BLaER1 treated with 17β-estradiol and CSF1 and Interleukin-3, amounts not matched to agents 10 nM and 100 nM (cell line): ENCODE results near the gene ARAP3.

Experiments used
- H3K27ac ChIP-seq, 11 experiments: shearing (Covaris generic); formaldehyde crosslinking; 2 replicates each; pipeline ENCODE4 v1.8.1; 2022
- H3K27me3 ChIP-seq, 11 experiments: shearing (Covaris generic); formaldehyde crosslinking; 2 replicates each; pipeline ENCODE4 v1.8.1; 2022
- H3K36me3 ChIP-seq, 11 experiments: shearing (Covaris generic); formaldehyde crosslinking; 2 replicates each; pipeline ENCODE4 v1.8.1; 2022
- H3K4me1 ChIP-seq, 10 experiments: shearing (Covaris generic); formaldehyde crosslinking; 2 replicates each; pipeline ENCODE4 v1.8.1; 2022
- H3K4me2 ChIP-seq, 11 experiments: shearing (Covaris generic); formaldehyde crosslinking; 2 replicates each; pipeline ENCODE4 v1.8.1; 2022
- H3K4me3 ChIP-seq, 10 experiments: shearing (Covaris generic); formaldehyde crosslinking; 2 replicates each; pipeline ENCODE4 v1.8.1; 2022
- H3K9ac ChIP-seq, 11 experiments: shearing (Covaris generic); formaldehyde crosslinking; 2 replicates each; pipeline ENCODE4 v1.8.1; 2022
- H3K9me3 ChIP-seq, 11 experiments: shearing (Covaris generic); formaldehyde crosslinking; replicated peaks in 1 of 11; 2 replicates each; pipeline ENCODE4 v1.8.1; 2022
- H4K20me1 ChIP-seq, 11 experiments: shearing (Covaris generic); formaldehyde crosslinking; 2 replicates each; pipeline ENCODE4 v1.8.1; 2022
- Cebpa-rat ChIP-seq, 11 experiments: shearing (Covaris generic); IDR thresholded peaks; 2 replicates each; pipeline ENCODE4 v1.8.1; 2022

Gene ARAP3

DNA sequence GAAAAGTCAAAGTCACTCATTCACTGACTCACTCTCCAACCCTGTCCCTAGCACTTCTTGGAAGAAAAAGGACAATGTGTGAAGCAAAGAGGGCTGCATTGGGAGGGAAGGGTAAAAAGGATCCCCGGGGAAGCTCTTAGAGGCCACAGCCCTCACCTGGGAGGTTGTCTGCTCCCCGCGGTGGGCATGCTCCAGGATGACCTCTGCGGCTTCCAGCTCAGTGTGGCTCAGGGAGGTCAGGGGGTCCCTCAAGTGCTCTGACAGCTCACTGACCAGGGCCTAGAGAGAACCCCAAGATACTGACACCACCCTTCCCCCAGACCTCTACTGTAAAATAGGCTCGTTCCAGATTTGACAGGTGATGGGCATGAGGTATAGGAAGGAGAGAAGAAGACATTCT is 34.8 kb downstream of the ARAP3 start:
- no peaks in the 10 kb centered on the region for H3K27me3 ChIP-seq
- H3K4me1 ChIP-seq = peaks cover 22 to 50% (median 45%) of the 10 kb centered on the region in 10 experiments
- peaks cover 37 to 67% (median 50%) of the 10 kb centered on the region in 11 experiments for H3K36me3 ChIP-seq
- H3K9ac ChIP-seq = no peak overlapping the region
- TF ChIP-seq Cebpa-rat (IDR thresholded peaks at IDR 0.05) = no peak
- no peak overlapping the region for H3K4me2 ChIP-seq
- peaks cover 0 to 53% (median 0%) of the 10 kb centered on the region in 11 experiments; a peak in 5 of 22 replicates for H4K20me1 ChIP-seq
- H3K9me3 ChIP-seq = no peaks in the 10 kb centered on the region
- no peak overlapping the region for H3K27ac ChIP-seq
- no peak overlapping the region for H3K4me3 ChIP-seq

DNA sequence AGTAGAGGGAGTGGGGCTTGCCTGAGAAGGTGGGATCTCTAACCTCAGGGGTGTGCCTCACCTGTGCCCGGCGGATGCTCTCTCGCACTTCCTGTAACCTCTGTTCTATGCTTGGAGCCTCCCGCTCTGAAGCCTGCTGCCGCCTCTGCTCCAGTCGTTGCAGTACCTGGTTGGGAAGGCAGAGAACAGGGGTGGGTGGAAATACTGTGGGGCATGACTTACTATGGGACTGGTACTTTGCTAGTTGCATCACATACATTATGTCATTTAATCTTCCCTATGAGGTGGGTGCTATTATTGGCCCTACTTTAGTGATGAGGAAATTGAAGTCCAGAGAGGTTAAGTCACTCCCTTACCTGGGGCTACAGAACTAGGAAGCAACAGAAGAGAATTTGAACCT is 36.0 kb downstream of the ARAP3 start:
- Histone ChIP-seq H3K9ac (peak overlapping the region in 2 of 11 experiments; percentile 23 to 39; a peak in 1 of 22 replicates), H3K36me3 (peaks cover 44 to 79% (median 60%) of the 10 kb centered on the region in 11 experiments), H4K20me1 (peaks cover 0 to 60% (median 0%) of the 10 kb centered on the region in 11 experiments; a peak in 6 of 22 replicates)

DNA sequence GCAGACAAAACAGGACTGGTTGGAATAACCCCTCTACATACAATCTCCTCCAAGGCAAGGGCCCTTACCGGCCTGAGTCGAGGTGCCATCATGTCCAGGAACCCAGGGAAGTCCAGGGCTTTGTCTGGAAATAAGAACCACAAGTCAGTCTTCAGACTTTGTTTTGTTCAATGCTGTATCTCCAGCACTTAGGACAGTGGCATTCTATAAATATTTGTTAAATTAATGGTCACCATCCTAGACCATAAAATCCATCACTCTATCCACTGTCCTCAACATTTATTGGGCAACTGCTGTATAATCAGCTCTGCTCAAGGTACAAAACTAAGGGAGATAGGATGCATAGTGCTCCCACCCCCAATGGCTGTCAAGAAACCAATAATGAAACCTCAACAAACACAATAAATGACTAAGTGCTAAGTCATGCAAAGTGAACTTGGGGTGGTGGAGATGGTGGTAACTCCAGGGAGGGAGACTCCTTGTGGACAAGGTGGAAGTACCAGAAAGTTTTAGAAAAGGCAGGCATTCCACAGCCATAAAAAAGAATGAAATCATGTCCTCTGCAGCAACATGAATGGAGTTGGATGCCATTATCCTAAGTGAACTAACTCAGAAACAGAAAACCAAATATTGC is 40.3 kb downstream of the ARAP3 start:
- no peak for TF ChIP-seq Cebpa-rat (IDR thresholded peaks at IDR 0.05)
- H3K27ac ChIP-seq = peak overlapping the region in 3 of 11 experiments; percentile 6 to 43 (median 42); a peak in 3 of 22 replicates

More for the DNA sequence above, 36.0 kb downstream of the ARAP3 start:
- H3K4me3 ChIP-seq = no peak overlapping the region
- peaks cover 14 to 55% (median 44%) of the 10 kb centered on the region in 10 experiments for H3K4me1 ChIP-seq
- TF ChIP-seq Cebpa-rat (IDR thresholded peaks at IDR 0.05) = no peak
- no peaks in the 10 kb centered on the region for H3K9me3 ChIP-seq
- no peak overlapping the region for H3K27ac ChIP-seq
- H3K4me2 ChIP-seq = peak overlapping the region in 7 of 11 experiments; percentile 13 to 41 (median 27); a peak in 10 of 22 replicates
- no peaks in the 10 kb centered on the region for H3K27me3 ChIP-seq

DNA sequence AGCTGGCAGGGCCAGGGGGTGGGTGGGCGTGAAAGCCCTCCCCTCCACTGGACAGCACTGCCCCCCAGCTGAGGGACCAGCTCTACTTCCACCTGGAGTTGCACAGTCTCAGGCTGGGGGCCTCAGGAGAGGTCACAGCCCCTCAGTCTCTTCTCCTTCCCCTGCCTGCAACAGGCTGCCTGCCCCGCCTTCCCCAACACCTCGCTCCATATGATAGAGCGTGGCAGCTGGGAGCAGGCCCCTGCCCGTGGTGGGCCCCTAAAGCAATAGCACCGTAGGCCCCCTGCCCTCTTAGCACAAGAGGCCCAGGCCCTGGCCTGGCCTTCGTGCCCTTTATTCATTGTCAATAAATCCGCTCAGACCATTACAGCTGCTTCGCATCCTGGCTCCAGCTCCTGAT is 41.3 kb downstream of the ARAP3 start:
- Histone ChIP-seq H3K27ac (no peak overlapping the region), H3K27me3 (no peaks in the 10 kb centered on the region), H3K4me3 (no peak overlapping the region), H3K4me2 (peak overlapping the region in 2 of 11 experiments; percentile 8 to 22; a peak in 1 of 22 replicates), H3K36me3 (peaks cover 34 to 70% (median 54%) of the 10 kb centered on the region in 11 experiments), H3K9ac (no peak overlapping the region), H3K9me3 (no peaks in the 10 kb centered on the region), H3K4me1 (peaks cover 24 to 79% (median 57%) of the 10 kb centered on the region in 10 experiments), H4K20me1 (peaks cover 3 to 67% (median 6%) of the 10 kb centered on the region in 11 experiments; a peak in 15 of 22 replicates)
- no peak for TF ChIP-seq Cebpa-rat (IDR thresholded peaks at IDR 0.05)

More for the DNA sequence above, 40.3 kb downstream of the ARAP3 start:
- Histone ChIP-seq H3K9me3 (no peaks in the 10 kb centered on the region), H4K20me1 (peaks cover 0 to 69% (median 0%) of the 10 kb centered on the region in 11 experiments; a peak in 6 of 22 replicates), H3K27me3 (no peaks in the 10 kb centered on the region), H3K36me3 (peaks cover 44 to 80% (median 64%) of the 10 kb centered on the region in 11 experiments), H3K4me1 (peaks cover 29 to 79% (median 55%) of the 10 kb centered on the region in 10 experiments), H3K4me3 (no peak overlapping the region), H3K4me2 (peak overlapping the region in 2 of 11 experiments; percentile 24 to 71; a peak in 3 of 22 replicates), H3K9ac (no peak overlapping the region)

DNA sequence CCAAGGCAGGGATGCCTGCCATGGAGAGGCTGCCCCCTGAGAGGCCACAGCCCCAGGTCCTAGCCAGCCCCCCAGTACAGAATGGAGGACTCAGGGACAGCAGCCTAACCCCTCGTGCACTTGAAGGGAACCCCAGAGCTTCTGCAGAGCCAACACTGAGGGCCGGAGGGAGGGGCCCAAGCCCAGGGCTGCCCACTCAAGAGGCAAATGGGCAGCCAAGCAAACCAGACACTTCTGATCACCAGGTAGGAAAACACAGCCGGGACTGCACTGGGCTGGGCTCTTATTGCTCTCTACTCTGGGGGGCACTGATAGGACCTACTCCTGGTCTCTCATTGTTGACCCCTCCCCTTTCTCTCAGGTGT is 42.0 kb downstream of the ARAP3 start:
- H3K4me3 ChIP-seq = no peak overlapping the region
- H3K4me2 ChIP-seq = peak overlapping the region in 4 of 11 experiments; percentile 8 to 96 (median 21); a peak in 4 of 22 replicates
- no peak overlapping the region for H3K27ac ChIP-seq
- H4K20me1 ChIP-seq = peaks cover 8 to 65% (median 13%) of the 10 kb centered on the region in 11 experiments; a peak in 18 of 22 replicates
- H3K36me3 ChIP-seq = peaks cover 27 to 66% (median 48%) of the 10 kb centered on the region in 11 experiments
- peaks cover 27 to 83% (median 62%) of the 10 kb centered on the region in 10 experiments for H3K4me1 ChIP-seq
- TF ChIP-seq Cebpa-rat (IDR thresholded peaks at IDR 0.05) = no peak
- no peaks in the 10 kb centered on the region for H3K27me3 ChIP-seq
- H3K9me3 ChIP-seq = no peaks in the 10 kb centered on the region
- no peak overlapping the region for H3K9ac ChIP-seq

DNA sequence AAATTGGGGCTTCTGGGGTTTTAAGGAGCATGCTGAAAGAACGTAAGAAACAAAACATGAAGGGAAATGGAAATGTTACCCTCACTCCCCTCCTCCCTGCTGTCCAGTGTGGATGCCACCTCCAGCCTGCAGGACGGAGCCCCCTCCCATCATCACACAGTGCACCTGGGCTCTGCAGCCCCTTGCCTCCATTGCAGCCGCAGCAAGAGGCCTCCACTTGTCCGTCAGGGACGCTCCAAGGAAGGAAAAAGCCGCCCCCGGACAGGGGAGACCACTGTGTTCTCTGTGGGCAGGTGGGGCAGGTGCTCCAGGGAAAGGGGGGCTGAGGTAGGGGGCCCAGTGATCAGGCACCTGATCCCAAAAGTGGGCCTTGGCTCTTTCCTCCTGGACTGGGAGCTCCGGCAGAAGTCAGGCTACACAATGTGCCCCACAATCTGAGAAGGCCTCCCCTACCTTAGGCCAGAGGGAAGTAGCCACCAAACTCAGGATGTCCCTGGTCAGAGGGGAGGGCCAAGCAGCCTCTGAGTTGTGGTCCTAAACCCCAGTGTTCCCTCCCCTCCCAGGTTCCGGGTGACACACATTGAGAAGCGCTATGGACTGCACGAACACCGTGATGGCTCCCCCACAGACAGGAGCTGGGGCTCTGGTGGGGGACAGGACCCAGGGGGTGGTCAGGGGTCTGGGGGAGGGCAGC is 42.5 kb downstream of the ARAP3 start:
- H3K4me2 ChIP-seq = peak overlapping the region in 5 of 11 experiments; percentile 30 to 98 (median 95); a peak in 5 of 22 replicates
- no peaks in the 10 kb centered on the region for H3K27me3 ChIP-seq
- H3K36me3 ChIP-seq = peaks cover 22 to 66% (median 48%) of the 10 kb centered on the region in 11 experiments; a peak in 21 of 22 replicates
- peaks cover 13 to 66% (median 18%) of the 10 kb centered on the region in 11 experiments; a peak in 18 of 22 replicates for H4K20me1 ChIP-seq
- no peak for TF ChIP-seq Cebpa-rat (IDR thresholded peaks at IDR 0.05)
- H3K4me1 ChIP-seq = peaks cover 32 to 86% (median 67%) of the 10 kb centered on the region in 10 experiments
- no peak overlapping the region for H3K9ac ChIP-seq
- H3K4me3 ChIP-seq = no peak overlapping the region
- H3K27ac ChIP-seq = no peak overlapping the region
- no peaks in the 10 kb centered on the region for H3K9me3 ChIP-seq

DNA sequence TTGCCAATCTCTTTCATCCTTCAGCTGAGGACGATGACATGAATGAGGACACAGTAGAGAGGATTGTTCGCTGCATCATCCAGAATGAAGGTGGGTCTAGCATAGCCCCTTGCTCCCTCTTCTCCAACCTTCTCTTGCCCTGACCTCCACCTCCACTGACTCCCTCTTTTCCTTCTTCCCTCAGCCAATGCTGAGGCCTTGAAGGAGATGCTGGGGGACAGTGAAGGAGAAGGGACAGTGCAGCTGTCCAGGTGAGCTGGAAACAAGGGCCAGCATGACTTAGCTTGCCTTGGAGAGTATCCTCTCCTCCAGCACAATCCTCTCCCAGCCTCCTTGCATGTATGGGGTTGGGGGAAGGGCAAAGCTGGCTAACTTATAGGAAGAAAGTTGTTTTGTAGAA is 43.3 kb downstream of the ARAP3 start:
- Histone ChIP-seq H3K27me3 (no peaks in the 10 kb centered on the region), H3K4me2 (peak overlapping the region; percentile 90 to 99 (median 96)), H3K36me3 (peaks cover 15 to 66% (median 44%) of the 10 kb centered on the region in 11 experiments; a peak in 21 of 22 replicates), H3K4me3 (peak overlapping the region in 5 of 10 experiments; percentile 80 to 95 (median 88); a peak in 8 of 20 replicates), H3K9me3 (no peaks in the 10 kb centered on the region), H3K9ac (peak overlapping the region in 1 of 11 experiments; percentile 87; a peak in 1 of 22 replicates), H3K27ac (peak overlapping the region in 8 of 11 experiments; percentile 73 to 83 (median 77); a peak in 9 of 22 replicates), H3K4me1 (peaks cover 38 to 87% (median 73%) of the 10 kb centered on the region in 10 experiments), H4K20me1 (peaks cover 15 to 68% (median 22%) of the 10 kb centered on the region in 11 experiments; a peak in 18 of 22 replicates)
- TF ChIP-seq Cebpa-rat (IDR thresholded peaks at IDR 0.05) = no peak

DNA sequence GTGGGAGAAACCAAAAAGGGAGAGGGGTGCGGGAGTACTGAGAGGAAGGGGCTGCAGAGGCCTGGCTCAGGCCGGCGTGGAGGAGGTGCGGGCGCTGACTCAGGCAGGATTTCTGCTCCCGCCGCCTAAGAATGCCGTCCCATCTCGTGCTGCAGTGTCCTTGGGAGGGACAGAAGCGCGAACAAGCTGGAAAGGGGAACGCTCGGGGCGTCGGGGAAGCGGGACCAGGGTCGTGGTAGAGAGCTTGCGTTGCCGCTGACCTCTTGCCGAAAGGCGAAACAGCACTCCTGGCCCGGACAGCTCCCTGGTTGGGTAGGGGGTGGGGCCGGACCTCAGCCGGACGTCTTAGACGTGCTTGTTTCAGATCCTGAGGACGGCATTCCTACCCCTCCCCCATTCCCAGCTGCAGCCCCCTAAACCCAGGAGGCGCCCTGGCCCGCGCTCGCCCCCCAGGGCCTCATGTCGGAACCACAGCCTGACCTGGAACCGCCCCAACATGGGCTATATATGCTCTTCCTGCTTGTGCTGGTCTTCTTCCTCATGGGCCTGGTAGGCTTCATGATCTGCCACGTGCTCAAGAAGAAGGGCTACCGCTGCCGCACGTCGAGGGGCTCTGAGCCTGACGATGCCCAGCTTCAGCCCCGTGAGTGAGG is 44.1 kb downstream of the ARAP3 start:
- Histone ChIP-seq H3K4me3 (peak overlapping the region; percentile 74 to 95 (median 81)), H3K9ac (peak overlapping the region; percentile 78 to 90 (median 85)), H3K27me3 (no peaks in the 10 kb centered on the region), H3K4me1 (peaks cover 38 to 85% (median 69%) of the 10 kb centered on the region in 10 experiments), H4K20me1 (peaks cover 15 to 70% (median 23%) of the 10 kb centered on the region in 11 experiments; a peak in 18 of 22 replicates), H3K9me3 (no peaks in the 10 kb centered on the region), H3K27ac (peak overlapping the region in 10 of 11 experiments; percentile 73 to 83 (median 76); a peak in 20 of 22 replicates), H3K4me2 (peak overlapping the region; percentile 90 to 99 (median 96)), H3K36me3 (peaks cover 17 to 69% (median 41%) of the 10 kb centered on the region in 11 experiments)
- TF ChIP-seq Cebpa-rat (IDR thresholded peaks at IDR 0.05) = no peak
